ENCODE data around the gene SLC50A1.

GRCh38 chr1:155175281-155175926, 39.8 kb downstream of the SLC50A1 start:
- TF ChIP-seq CTCF (IDR thresholded peaks at IDR 0.05) (no peak), POLR2A (IDR thresholded peaks at IDR 0.05) (no peak)
